Cardiac muscle cell (in vitro differentiated cells and primary cell): ENCODE measurements around the gene AGTPBP1. TPM values are rescaled to one million over a fixed set of nuclear protein-coding genes. Genes with fewer than 3 reads are reported as not detected.
"Not testable (repeated sequence)": the region's sequence is repeated elsewhere in the genome, so short reads cannot be mapped to it uniquely, and the experiment has no call there.

ENCODE experiments used
- DNase-seq, 2 donors: peaks; one replicate each; pipeline versions ENCODE4 v3.0.0 to v3.0.0-alpha.2; 2010 to 2017; ENCODE audit warnings: low read depth in 1 of 2, low spot score in 1 of 2
- H3K27ac ChIP-seq: fragments of 200-600 bp; sonication (generic); 2 replicates; pipeline ENCODE4 v1.5.1; 2016
- H3K27me3 ChIP-seq: fragments of 200-600 bp; sonication (generic); 2 replicates; pipeline ENCODE4 v1.6.0; 2016; ENCODE audit warnings: control low read depth
- H3K36me3 ChIP-seq: fragments of 200-600 bp; sonication (generic); 2 replicates; pipeline ENCODE4 v1.5.1; 2016; ENCODE audit warnings: control low read depth
- H3K4me1 ChIP-seq: fragments of 200-600 bp; sonication (generic); 2 replicates; pipeline ENCODE4 v1.8.1; 2017; ENCODE audit warnings: low read depth, mild to moderate bottlenecking, mixed run types
- H3K4me3 ChIP-seq: fragments of 200-600 bp; sonication (generic); 2 replicates; pipeline ENCODE4 v1.5.1; 2016; ENCODE audit warnings: mild to moderate bottlenecking
- H3K9me3 ChIP-seq: fragments of 200-600 bp; sonication (generic); 2 replicates; pipeline ENCODE4 v1.5.1; 2017; ENCODE audit warnings: low read depth, mild to moderate bottlenecking, control low read depth
- CTCF ChIP-seq: IDR thresholded peaks from 2 replicates; pipeline ENCODE4 v1.5.1; 2012; ENCODE audit warnings: low read depth, mild to moderate bottlenecking, low read length
- polyA plus RNA-seq: library from polyadenylated mRNA; unstranded; fragments of >200 nt; fragmentation: Nextera tagmentation; extraction: Ambion mirVana; gene quantifications from 2 replicates; pipeline ENCODE4 v1.2.1, GENCODE V29; 2016
- total RNA-seq: library from RNA; depleted of rRNA; stranded (reverse); fragments of >200 nt; gene quantifications from 2 replicates; pipeline ENCODE4 v1.2.3, GENCODE V29; 2016

Gene AGTPBP1
- total RNA-seq: 25.4 and 30.5 TPM in 2 replicates
- 15.0 and 19.4 TPM in 2 replicates for polyA plus RNA-seq

GRCh38 chr9:85741875-85742596, at the start of gene AGTPBP1:
Gene AGTPBP1 (minus strand): TSS chr9:85741954. CDS start chr9:85712533, 29,421 bp downstream.
- no peaks in the 10 kb centered on the region for H3K9me3 ChIP-seq
- H3K4me3 ChIP-seq: peak within 1 kb of the TSS; percentile 64
- peak; percentile 97 for DNase-seq
- H3K36me3 ChIP-seq: no peaks in the 10 kb centered on the region
- no peaks in the 10 kb centered on the region for H3K27me3 ChIP-seq
- peaks cover 18% of the 10 kb centered on the region for H3K4me1 ChIP-seq
- TF ChIP-seq CTCF: peak; percentile 8
- H3K27ac ChIP-seq: peak within 1 kb of the TSS; percentile 81

GRCh38 chr9:85786116-85786515, 44.4 kb upstream of the AGTPBP1 start:
- H3K9me3 ChIP-seq, DNase-seq, H3K27me3 ChIP-seq, H3K27ac ChIP-seq, H3K36me3 ChIP-seq, H3K4me1 ChIP-seq, H3K4me3 ChIP-seq: not testable (repeated sequence)
- peak; percentile 12 for TF ChIP-seq CTCF

- not testable (repeated sequence) for H3K4me3 ChIP-seq, H3K27ac ChIP-seq, H3K4me1 ChIP-seq, DNase-seq, H3K27me3 ChIP-seq, H3K9me3 ChIP-seq, H3K36me3 ChIP-seq
These were observed 32.1 kb upstream of the AGTPBP1 start for GRCh38 chr9:85773844-85774243.

- H3K36me3 ChIP-seq, H3K4me1 ChIP-seq, H3K27me3 ChIP-seq, H3K9me3 ChIP-seq, H3K4me3 ChIP-seq, DNase-seq, H3K27ac ChIP-seq: not testable (repeated sequence)
These were observed 20.0 kb upstream of the AGTPBP1 start for GRCh38 chr9:85761802-85762201.

- H3K4me3 ChIP-seq, DNase-seq, H3K36me3 ChIP-seq, H3K27me3 ChIP-seq, H3K4me1 ChIP-seq, H3K9me3 ChIP-seq, H3K27ac ChIP-seq: not testable (repeated sequence)
These were observed 16.0 kb upstream of the AGTPBP1 start for GRCh38 chr9:85757716-85758115.

- not testable (repeated sequence) for H3K27me3 ChIP-seq, DNase-seq, H3K36me3 ChIP-seq, H3K4me3 ChIP-seq, H3K9me3 ChIP-seq, H3K27ac ChIP-seq, H3K4me1 ChIP-seq
These were observed 14.5 kb upstream of the AGTPBP1 start for GRCh38 chr9:85756216-85756615.

- peaks cover 9% of the 10 kb centered on the region for H3K4me1 ChIP-seq
- no peak overlapping the region for H3K27ac ChIP-seq
- peaks cover 4% of the 10 kb centered on the region for H3K27me3 ChIP-seq
- no peaks in the 10 kb centered on the region for H3K36me3 ChIP-seq
- no peak for TF ChIP-seq CTCF
- DNase-seq: no peak
- H3K9me3 ChIP-seq: no peaks in the 10 kb centered on the region
- H3K4me3 ChIP-seq: no peak overlapping the region
These were observed 4.6 kb upstream of the AGTPBP1 start for GRCh38 chr9:85746309-85746708.
